OCI-LY1 (cell line): Measurements from ENCODE around the gene SLC25A4.
A peak's percentile ranks its signal among the peaks of the same experiment; 100 is the strongest.

Experiments
- H2AFZ ChIP-seq: fragments of 200-600 bp; sonication (generic), shearing (Covaris generic); 2 replicates; pipeline ENCODE4 v1.6.0; 2014; ENCODE audit warnings: antibody characterized with exemption, mild to moderate bottlenecking, low read length
- H3F3A ChIP-seq: fragments of 200-600 bp; sonication (generic), shearing (Covaris generic); 2 replicates; pipeline ENCODE4 v1.6.0; 2014; ENCODE audit warnings: mild to moderate bottlenecking, antibody characterized with exemption, low read length, moderate library complexity; ENCODE audit not compliant: insufficient read depth
- H3K27ac ChIP-seq: fragments of 200-600 bp; sonication (generic); 2 replicates; pipeline ENCODE4 v1.5.1; 2014; ENCODE audit warnings: low read length, mixed run types, mild to moderate bottlenecking, low read depth; ENCODE audit not compliant: poor library complexity, severe bottlenecking
- H3K27me3 ChIP-seq: fragments of 200-600 bp; sonication (generic); 2 replicates; pipeline ENCODE4 v1.6.0; 2014; ENCODE audit warnings: antibody characterized with exemption, mild to moderate bottlenecking, low read length, moderate library complexity; ENCODE audit not compliant: insufficient read depth
- H3K36me3 ChIP-seq: fragments of 200-600 bp; sonication (generic); 2 replicates; pipeline ENCODE4 v1.6.1; 2014; ENCODE audit warnings: mild to moderate bottlenecking, antibody characterized with exemption, low read length, moderate library complexity, mixed read lengths; ENCODE audit not compliant: insufficient read depth
- H3K4me1 ChIP-seq: fragments of 200-600 bp; sonication (generic); 2 replicates; pipeline ENCODE4 v1.5.1; 2014; ENCODE audit warnings: mild to moderate bottlenecking, low read length, moderate library complexity; ENCODE audit not compliant: insufficient read depth, severe bottlenecking
- H3K4me2 ChIP-seq: fragments of 200-600 bp; sonication (generic), shearing (Covaris generic); 2 replicates; pipeline ENCODE4 v1.6.1; 2014; ENCODE audit warnings: low read length
- H3K4me3 ChIP-seq: fragments of 200-600 bp; sonication (generic); 2 replicates; pipeline ENCODE4 v1.5.1; 2014; ENCODE audit warnings: low read length, low read depth, mild to moderate bottlenecking, mixed read lengths; ENCODE audit not compliant: poor library complexity, severe bottlenecking
- H3K79me2 ChIP-seq: fragments of 200-600 bp; shearing (Covaris generic); 2 replicates; pipeline ENCODE4 v1.6.1; 2016; ENCODE audit warnings: mixed run types, low read length, mixed read lengths; ENCODE audit not compliant: insufficient read depth
- H3K9ac ChIP-seq: fragments of 200-600 bp; sonication (generic), shearing (Covaris generic); 2 replicates; pipeline ENCODE4 v1.6.1; 2014; ENCODE audit warnings: mild to moderate bottlenecking, low read length, mixed read lengths
- H3K9me2 ChIP-seq: fragments of 200-600 bp; sonication (generic), shearing (Covaris generic); 2 replicates; pipeline ENCODE4 v1.6.1; 2014; ENCODE audit warnings: low read depth, mild to moderate bottlenecking, low read length, mixed read lengths
- H3K9me3 ChIP-seq: fragments of 200-600 bp; shearing (Covaris generic); 2 replicates; pipeline ENCODE4 v1.6.1; 2014; ENCODE audit warnings: low read length, mixed read lengths
- H4K20me1 ChIP-seq: fragments of 200-600 bp; sonication (generic), shearing (Covaris generic); 2 replicates; pipeline ENCODE4 v1.6.0; 2016; ENCODE audit warnings: mild to moderate bottlenecking, low read length; ENCODE audit not compliant: insufficient read depth
- EZH2 ChIP-seq: fragments of 200-600 bp; sonication (generic), shearing (Covaris generic); IDR thresholded peaks from 2 replicates; pipeline ENCODE4 v1.8.0; 2017; ENCODE audit warnings: borderline replicate concordance, mixed run types, mild to moderate bottlenecking, antibody characterized with exemption, low read length, moderate library complexity, mixed read lengths
- TF ChIP-seq, protein P1 (sequence below): fragments of 200-600 bp; sonication (generic), shearing (Covaris generic); IDR thresholded peaks from 2 replicates; pipeline ENCODE4 v1.5.1; 2017; ENCODE audit warnings: mild to moderate bottlenecking, antibody characterized with exemption, low read length, moderate library complexity, mixed read lengths

The SLC25A4 gene

GRCh38 chr4:185190306-185190856 is 47.3 kb downstream of the SLC25A4 start:
- Histone ChIP-seq H3K9me3 (no peaks in the 10 kb centered on the region), H3K27me3 (no peaks in the 10 kb centered on the region), H3K36me3 (peaks cover 38% of the 10 kb centered on the region), H3K9ac (no peak overlapping the region), H3K4me1 (peaks cover 41% of the 10 kb centered on the region), H4K20me1 (no peaks in the 10 kb centered on the region), H3K79me2 (peaks cover 42% of the 10 kb centered on the region), H3K9me2 (no peaks in the 10 kb centered on the region), H3K4me3 (no peak overlapping the region), H3K27ac (peak overlapping the region; percentile 38), H2AFZ (no peak overlapping the region), H3K4me2 (peak overlapping the region; percentile 9; the same call in 1 of the 2 replicates), H3F3A (no peaks in the 10 kb centered on the region)
- TF ChIP-seq, protein P1, sequence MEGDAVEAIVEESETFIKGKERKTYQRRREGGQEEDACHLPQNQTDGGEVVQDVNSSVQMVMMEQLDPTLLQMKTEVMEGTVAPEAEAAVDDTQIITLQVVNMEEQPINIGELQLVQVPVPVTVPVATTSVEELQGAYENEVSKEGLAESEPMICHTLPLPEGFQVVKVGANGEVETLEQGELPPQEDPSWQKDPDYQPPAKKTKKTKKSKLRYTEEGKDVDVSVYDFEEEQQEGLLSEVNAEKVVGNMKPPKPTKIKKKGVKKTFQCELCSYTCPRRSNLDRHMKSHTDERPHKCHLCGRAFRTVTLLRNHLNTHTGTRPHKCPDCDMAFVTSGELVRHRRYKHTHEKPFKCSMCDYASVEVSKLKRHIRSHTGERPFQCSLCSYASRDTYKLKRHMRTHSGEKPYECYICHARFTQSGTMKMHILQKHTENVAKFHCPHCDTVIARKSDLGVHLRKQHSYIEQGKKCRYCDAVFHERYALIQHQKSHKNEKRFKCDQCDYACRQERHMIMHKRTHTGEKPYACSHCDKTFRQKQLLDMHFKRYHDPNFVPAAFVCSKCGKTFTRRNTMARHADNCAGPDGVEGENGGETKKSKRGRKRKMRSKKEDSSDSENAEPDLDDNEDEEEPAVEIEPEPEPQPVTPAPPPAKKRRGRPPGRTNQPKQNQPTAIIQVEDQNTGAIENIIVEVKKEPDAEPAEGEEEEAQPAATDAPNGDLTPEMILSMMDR, result no peak
- TF ChIP-seq EZH2, result no peak

DNA sequence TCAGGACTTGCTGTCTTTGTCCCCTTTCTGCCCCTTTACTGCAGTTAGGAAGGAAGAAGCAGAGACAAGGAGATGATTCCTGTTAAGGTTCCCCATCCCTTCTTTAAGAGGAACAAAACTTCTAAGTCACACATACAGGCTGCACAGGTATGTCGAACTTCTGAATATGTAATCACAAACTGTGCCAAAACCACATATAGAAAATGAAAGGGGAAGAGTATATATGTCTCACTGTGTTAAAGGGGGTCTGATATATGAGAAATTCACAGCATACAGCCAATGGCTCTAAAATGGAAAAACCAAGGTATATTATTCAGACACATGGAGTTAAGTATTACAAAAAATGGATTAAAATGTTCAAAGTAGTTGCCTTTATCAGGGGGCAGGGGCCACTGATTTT is 49.0 kb downstream of the SLC25A4 start:
- Histone ChIP-seq H4K20me1 (no peaks in the 10 kb centered on the region), H3K4me3 (no peak overlapping the region), H3K9me3 (no peaks in the 10 kb centered on the region), H3K9ac (no peak overlapping the region), H3K79me2 (peaks cover 41% of the 10 kb centered on the region), H3K36me3 (peaks cover 36% of the 10 kb centered on the region), H3K27ac (no peak overlapping the region), H3K4me2 (no peak overlapping the region), H3K9me2 (no peaks in the 10 kb centered on the region), H3K27me3 (no peaks in the 10 kb centered on the region), H3K4me1 (peaks cover 42% of the 10 kb centered on the region), H3F3A (no peaks in the 10 kb centered on the region), H2AFZ (no peak overlapping the region)
- no peak for TF ChIP-seq EZH2
- TF ChIP-seq, protein P1, result no peak

DNA sequence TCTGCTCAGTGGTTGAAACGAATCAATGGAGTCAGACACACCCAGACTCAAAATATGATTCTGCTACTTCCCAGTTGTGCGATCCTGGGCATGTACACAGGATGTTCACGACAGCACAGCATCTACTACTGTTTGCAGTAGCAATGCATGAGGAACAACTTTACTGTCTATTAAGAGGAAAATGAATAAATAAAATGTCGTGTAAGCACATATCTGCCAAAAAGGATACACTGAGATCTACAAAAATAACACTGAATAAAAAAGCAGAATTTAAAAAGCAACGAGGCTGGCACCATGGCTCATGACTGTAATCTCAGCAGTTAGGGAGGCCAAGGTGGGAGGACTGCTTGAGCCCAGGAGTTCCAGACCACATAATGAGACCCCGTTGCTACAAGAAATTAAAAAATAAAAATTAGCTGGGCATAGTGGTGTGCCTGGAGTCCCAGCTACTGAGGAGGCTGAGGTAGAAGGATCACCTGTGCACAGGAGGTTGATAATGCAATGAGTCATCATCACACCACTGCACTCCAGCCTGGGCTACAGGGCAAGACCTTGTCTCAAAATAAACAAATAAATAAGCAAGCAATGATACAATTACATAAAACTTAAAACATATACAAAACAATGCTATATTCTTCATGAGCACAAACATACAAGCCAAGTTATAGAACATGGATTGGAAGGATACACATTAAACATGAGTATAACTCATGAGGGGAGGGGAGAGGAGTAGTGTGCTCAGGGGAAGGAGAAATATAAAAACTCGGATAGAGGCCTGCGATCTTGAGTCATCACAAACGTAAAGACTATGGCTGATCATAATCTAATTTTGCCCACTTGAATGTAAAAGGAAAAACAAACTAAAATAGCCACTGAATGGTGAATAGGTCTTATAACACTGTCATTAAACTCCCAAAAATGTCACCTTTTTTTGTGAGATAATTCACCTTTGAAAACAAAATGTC is 52.1 kb downstream of the SLC25A4 start:
- Histone ChIP-seq H3K4me1 (peaks cover 34% of the 10 kb centered on the region), H3K4me3 (no peak overlapping the region), H4K20me1 (no peaks in the 10 kb centered on the region), H2AFZ (no peak overlapping the region), H3K36me3 (peaks cover 14% of the 10 kb centered on the region; the same call in 1 of the 2 replicates), H3K9me3 (no peaks in the 10 kb centered on the region), H3K27me3 (no peaks in the 10 kb centered on the region), H3K9me2 (no peaks in the 10 kb centered on the region), H3F3A (no peaks in the 10 kb centered on the region), H3K27ac (no peak overlapping the region), H3K4me2 (no peak overlapping the region), H3K79me2 (peaks cover 39% of the 10 kb centered on the region), H3K9ac (no peak overlapping the region)
- TF ChIP-seq EZH2, result no peak
- TF ChIP-seq, protein P1, result no peak
